GM19023 (cell line): Measurements from ENCODE around the gene CCDC88B.

Experiments used
- ATAC-seq: cut with Tn5 transposase; IDR thresholded peaks from one replicate; pipeline ENCODE4 v1.9.1; 2021; ENCODE audit warnings: mild to moderate bottlenecking, moderate library complexity; ENCODE audit not compliant: unreplicated experiment

CCDC88B gene

DNA sequence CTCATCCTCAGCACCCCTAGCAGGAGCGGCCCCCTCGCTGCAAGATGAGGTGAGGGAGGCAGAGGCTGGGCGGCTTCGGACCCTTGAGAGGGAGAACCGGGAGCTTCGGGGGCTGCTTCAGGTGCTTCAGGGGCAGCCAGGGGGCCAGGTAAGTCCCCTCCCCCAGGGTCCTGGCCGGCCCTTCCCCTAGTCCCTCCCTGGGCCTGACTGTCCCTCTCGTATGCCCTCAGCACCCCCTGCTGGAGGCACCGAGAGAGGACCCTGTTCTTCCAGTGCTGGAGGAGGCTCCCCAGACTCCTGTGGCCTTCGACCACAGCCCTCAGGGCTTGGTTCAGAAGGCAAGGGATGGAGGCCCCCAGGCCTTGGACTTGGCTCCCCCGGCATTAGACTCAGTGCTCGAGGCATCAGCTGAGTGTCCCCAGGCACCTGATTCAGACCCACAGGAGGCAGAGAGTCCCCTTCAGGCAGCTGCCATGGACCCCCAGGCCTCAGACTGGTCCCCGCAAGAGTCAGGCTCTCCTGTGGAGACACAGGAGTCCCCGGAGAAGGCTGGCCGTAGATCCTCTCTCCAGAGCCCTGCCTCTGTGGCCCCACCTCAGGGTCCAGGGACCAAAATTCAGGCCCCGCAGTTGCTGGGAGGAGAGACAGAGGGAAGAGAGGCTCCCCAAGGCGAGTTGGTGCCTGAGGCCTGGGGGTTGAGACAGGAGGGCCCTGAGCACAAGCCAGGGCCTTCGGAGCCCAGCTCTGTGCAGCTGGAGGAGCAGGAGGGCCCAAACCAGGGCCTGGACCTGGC, 4.0 kb downstream of the CCDC88B start:
- ATAC-seq, result no peak

DNA sequence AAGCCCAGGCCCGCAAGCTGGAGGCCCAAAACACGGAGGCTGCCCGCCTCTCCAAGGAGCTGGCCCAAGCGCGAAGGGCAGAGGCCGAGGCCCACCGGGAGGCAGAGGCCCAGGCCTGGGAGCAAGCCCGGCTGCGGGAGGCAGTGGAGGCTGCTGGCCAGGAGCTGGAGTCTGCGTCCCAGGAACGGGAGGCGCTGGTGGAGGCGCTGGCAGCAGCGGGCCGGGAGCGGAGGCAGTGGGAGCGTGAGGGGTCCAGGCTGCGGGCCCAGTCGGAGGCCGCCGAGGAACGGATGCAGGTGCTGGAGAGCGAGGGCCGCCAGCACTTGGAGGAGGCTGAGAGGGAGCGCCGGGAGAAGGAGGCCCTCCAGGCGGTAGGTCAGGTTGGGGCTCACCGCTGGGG, 4.8 kb downstream of the CCDC88B start:
- ATAC-seq, result no peak

- ATAC-seq, result no peak
Observed at GRCh38 chr11:64347193-64347867, 7.3 kb downstream of the CCDC88B start.

- ATAC-seq, result no peak
Observed at GRCh38 chr11:64348383-64349024, 8.5 kb downstream of the CCDC88B start.

GRCh38 chr11:64349025-64349387, 9.0 kb downstream of the CCDC88B start:
- no peak for ATAC-seq

DNA sequence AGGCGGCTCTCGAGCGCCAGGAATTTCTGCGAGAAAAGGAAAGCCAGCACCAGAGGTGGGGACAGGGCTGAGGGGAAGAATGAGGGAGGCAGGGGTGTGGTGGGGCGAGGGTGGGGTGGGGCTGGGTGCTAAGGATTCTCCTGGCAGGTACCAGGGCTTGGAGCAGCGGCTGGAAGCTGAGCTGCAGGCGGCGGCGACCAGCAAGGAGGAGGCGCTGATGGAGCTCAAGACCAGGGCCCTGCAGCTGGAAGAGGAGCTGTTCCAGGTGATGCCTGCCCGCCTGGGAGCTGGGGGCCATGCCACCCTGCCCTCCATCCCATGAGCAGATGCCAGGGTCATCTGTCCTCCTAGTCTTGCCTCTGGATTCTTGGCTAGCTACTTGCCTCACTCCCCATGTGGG, 9.4 kb downstream of the CCDC88B start:
- no peak for ATAC-seq

GRCh38 chr11:64351136-64351631, 11.2 kb downstream of the CCDC88B start:
- no peak for ATAC-seq

GRCh38 chr11:64352099-64352994, 12.3 kb downstream of the CCDC88B start:
- no peak for ATAC-seq

DNA sequence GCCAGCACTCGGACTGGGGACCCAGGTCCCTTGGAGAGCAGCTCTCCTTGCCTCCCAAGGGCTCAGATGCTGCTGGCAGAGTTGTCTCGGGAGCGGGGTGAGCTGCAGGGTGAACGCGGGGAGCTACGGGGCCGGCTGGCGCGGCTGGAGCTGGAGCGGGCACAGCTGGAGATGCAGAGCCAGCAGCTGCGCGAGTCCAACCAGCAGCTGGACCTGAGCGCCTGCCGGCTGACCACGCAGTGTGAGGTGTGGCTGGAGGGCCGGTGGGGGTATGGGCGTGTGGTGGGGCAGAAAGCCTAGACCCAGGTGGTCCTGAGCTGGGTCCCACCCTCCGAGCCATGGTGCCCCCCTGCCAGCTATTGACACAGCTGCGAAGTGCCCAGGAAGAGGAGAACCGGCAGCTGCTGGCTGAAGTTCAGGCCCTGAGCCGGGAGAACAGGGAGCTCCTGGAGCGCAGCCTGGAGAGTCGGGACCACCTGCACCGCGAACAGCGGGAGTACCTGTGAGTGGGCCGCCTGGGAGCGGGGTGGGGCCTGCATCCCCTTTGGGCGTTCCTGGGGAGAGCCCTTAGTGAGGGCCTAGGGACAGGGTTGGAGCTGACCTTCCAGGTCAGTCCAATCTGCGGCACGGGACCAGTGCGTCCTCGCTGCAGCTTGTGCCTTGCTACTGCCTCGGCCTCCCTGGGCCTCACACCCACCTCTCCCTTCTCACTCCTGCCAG, 13.2 kb downstream of the CCDC88B start:
- no peak for ATAC-seq

- no peak for ATAC-seq
Observed at GRCh38 chr11:64353715-64354506, 13.9 kb downstream of the CCDC88B start.

DNA sequence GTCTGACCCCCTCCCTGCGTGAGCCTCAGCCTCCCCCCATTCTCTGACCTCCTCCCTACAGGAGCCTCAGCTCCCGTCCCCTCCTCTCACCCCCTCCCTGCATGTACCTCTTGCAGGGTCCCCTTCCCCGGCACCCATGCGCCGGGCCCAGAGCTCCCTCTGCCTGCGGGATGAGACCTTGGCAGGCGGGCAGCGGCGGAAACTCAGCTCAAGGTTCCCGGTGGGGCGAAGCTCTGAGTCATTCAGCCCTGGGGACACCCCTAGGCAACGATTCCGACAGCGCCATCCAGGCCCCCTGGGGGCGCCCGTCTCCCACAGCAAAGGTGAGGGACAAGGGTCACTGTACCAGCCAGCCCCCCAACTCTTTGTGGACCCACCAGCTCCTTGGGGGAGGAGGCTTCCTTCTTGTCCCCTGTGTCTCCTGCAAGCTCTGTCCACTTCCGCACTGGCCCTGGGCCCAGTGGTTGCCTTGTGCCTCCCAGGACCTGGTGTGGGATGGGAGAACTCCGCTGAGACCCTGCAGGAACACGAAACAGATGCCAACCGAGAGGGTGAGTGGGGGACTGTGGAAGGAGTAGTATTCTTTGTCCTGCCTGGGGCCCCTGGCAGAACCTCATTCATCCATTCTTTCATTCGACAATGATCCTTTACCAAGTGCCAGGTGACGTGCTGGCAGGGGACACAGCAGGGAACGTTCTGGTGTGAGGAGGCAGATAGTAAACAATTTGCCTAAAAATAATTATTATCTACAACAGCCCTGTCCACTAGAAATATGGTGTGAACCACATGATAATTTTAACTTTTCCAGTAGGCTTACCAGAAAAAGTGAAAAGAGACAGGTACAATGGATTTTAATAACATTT, 15.3 kb downstream of the CCDC88B start:
- ATAC-seq, result no peak

DNA sequence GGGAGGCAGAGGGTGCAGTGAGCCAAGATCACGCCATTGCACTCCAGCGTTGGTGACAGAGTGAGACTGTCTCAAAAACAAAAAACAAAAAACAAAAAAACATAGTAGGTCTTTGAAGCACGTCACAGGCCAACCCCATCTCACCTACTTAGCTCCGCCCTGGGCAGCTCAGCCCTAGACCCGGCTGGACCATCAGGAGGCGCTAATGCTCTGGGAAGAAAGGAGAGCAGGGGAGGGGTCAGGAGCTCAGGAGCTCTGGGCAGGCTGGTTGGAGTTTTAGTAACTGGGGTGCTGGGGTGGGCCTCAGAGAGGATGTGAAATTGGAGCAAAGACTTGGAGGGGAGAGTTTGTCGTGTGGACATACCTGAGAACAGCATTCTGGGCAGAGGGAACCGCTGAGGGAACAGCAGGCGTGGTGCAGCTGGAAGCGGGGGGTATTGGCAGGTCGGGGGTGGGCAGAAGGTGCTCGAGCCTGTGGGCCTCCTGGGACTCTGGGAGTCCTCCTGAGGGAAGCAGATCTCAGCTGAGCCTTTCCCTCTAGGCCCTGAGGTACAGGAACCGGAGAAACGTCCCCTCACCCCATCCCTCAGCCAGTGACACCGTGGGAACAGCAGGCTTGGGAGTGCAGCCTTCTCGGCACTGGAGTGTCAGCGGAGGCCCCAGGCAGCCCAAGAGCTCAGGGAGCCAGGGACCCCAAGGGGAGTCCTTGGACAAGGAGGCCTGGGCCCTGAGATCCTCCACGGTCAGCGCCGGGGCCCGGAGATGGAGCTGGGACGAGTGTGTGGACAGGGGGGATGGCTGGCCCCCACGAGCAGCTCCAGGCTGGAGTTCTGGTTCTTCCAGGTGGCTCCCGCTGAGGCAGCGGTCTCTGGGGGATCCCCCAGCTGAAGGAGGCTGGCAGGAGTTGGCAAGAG, 16.8 kb downstream of the CCDC88B start:
- no peak for ATAC-seq

DNA sequence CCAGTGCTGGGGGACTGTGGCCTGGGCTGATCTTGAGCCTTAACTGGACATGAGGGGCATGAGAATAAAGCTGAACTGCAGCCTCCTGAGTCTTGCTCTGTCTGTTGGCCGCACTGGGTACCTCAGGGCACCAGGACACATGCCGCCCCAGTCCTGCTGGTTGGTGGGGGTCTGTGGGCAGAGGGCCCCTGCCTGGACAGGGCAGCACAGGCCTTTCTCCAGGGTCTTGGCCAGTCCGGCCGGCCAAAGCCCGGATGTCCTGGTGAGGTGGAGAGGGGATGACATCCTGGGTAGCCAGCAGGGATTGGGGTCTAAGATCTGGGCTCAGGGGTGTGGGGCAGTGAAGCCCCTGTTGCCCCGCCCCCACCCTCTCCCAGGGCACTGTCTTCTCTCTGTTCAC, 17.4 kb downstream of the CCDC88B start:
- ATAC-seq, result no peak

DNA sequence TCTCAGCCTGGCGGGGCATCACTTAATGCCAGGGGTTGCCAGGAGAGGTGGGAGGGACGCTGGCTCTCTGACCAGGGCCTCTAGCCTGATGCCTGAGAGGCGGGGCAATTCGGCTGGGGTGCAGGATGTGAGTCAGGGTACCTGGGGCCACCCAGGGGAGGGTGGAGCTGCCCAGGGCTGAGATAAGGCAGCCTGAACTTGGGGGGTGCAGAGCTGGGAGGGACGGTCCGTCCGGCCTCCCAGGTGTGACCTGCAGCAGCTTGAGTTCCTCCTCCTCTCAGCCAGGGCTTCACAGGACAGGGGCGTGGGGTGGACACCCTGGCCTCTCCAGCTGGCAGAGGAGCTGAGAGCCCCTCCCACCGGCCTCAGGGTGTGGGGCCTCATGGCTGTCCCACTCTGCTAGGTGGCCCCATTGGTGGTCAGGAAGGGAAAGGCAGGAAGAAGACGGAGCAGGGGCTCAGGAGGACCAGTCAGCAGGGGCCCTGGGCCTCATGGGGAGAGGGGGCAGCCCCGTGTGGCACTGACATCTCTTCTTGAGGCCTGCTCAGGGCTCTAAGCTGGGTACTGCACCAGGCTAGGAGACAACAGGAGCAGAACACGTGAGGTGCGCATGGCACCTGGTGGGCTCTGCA, 18.0 kb downstream of the CCDC88B start:
- no peak for ATAC-seq

DNA sequence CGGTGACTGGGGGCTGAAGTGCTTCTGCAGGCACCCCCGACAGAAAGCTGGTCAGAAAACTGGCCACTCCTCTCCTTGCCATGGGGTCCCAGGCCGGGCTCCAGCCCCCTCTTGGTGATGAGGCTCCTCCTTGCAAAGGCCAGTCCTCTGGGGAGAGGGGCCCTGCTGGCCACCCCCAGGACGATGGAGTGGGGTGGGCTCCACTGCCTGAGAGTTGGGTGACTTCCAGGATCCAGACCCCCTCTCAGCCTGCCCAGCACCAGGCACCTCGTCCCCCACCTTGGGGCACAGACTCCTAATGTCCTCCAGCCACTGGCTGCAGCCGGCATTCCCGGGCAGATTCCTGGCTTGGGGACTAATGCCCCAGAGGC, 18.5 kb downstream of the CCDC88B start:
- no peak for ATAC-seq

DNA sequence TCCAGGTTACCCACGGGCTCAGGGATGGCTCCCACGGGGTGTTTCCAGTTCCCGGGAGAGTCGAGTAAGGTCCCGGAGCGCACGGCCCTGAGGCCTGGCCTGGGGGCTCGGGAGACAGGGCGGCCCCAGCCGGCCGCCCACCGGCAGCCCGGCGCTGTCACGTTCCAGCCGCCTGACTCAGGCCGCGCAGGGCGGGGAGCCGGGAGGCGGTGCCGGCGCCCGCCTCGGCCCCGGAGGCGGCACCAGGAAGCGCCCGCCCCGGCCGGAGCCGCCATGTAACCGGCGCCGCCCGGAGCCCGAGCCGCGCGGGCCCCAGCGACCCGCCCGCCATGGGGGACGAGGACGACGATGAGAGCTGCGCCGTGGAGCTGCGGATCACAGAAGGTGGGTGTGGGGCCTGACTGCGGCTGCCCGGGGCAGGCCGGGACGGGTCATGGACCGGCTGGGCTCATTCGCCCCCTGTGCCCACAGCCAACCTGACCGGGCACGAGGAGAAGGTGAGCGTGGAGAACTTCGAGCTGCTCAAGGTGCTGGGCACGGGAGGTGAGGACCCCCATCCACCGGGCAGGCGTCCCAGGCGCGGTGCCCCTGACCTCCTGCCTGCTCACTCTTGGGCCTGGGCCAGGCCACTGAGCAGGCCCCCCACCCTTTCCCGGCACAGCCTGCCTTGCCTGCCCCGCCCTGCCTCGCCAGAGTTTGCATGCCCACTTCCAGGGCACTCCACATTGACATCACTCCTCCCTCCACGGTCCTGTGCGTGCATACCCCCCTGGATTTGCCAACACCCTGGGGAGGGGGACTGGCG, 19.1 kb downstream of the CCDC88B start, which contains the start of gene RPS6KA4:
TSS of gene RPS6KA4 (plus strand) at position 256 of the 805 bp plus-strand sequence. CDS start at position 330, 74 bp downstream.
- peak; percentile 51 for ATAC-seq
